Testis (tissue), 3 donors: Measurements from ENCODE around the gene DLL3. TPM values are rescaled to one million over a fixed set of nuclear protein-coding genes. Genes with fewer than 3 reads are reported as not detected.

ENCODE experiments used
- DNase-seq: peaks from one replicate; pipeline ENCODE4 v3.0.0-alpha.2; 2019
- H3K27ac ChIP-seq, 2 donors: fragments of 200-600 bp; sonication (generic); one replicate each; pipeline ENCODE4 v1.5.1; 2019
- H3K27me3 ChIP-seq: fragments of 200-600 bp; sonication (generic); one replicate; pipeline ENCODE4 v1.5.1; 2019
- H3K36me3 ChIP-seq: fragments of 200-600 bp; sonication (generic); one replicate; pipeline ENCODE4 v1.5.1; 2017; ENCODE audit warnings: low read depth; ENCODE audit errors: missing control alignments
- H3K4me1 ChIP-seq: fragments of 200-600 bp; sonication (generic); one replicate; pipeline ENCODE4 v1.5.1; 2019
- H3K4me3 ChIP-seq, 2 donors: fragments of 200-600 bp; sonication (generic); one replicate each; pipeline ENCODE4 v1.5.1; 2017 to 2019
- H3K9me3 ChIP-seq: fragments of 200-600 bp; sonication (generic); one replicate; pipeline ENCODE4 v1.5.1; 2017
- CTCF ChIP-seq, 3 experiments: fragments of 450-650 bp in 2 of 3; fragments of 200-600 bp in 1 of 3; sonication (generic) in 1 of 3; IDR thresholded peaks; one replicate each; pipeline ENCODE4 v1.5.1; 2016 to 2019; ENCODE audit warnings: antibody characterized with exemption in 3 of 3, mild to moderate bottlenecking in 2 of 3, moderate library complexity in 1 of 3
- POLR2A ChIP-seq: fragments of 450-650 bp; IDR thresholded peaks from one replicate; pipeline ENCODE4 v1.6.1; 2017; ENCODE audit warnings: antibody characterized with exemption, mild to moderate bottlenecking, moderate library complexity
- WGBS, 2 donors: methylation state at CpG; one replicate each; pipeline ENCODE4 v1.1.5; 2018; 5-methylcytosine and 5-hydroxymethylcytosine counted together
- intact Hi-C: fragments of 100-400 bp; cut with DNase I; formaldehyde crosslinking; loops from one replicate; pipeline ENCODE4 v1.15.1; 2023; ENCODE audit warnings: low total_unique reads
- polyA plus RNA-seq: library from polyadenylated mRNA; stranded (reverse); fragments of 350-450 nt; fragmentation: Illumina TruSeq; extraction: RNeasy Lipid Tissue Mini Kit (QIAGEN cat#74804); gene quantifications from one replicate; pipeline ENCODE4 v1.2.3, GENCODE V29; 2014; ENCODE audit warnings: low read depth, low replicate concordance; ENCODE audit not compliant: insufficient read depth
- total RNA-seq, 2 donors: library from RNA; depleted of rRNA; stranded (reverse); fragments of >200 nt; gene quantifications; one replicate each; pipeline ENCODE4 v1.2.3, GENCODE V29; 2016

The DLL3 gene
- total and polyA plus RNA-seq, 3 donors from 2014 or later = 1.6 to 6.5 (median 4.5) TPM

- no peak overlapping the region for H3K27ac ChIP-seq
- no peaks in the 10 kb centered on the region for H3K9me3 ChIP-seq
- intact Hi-C loops = no loop called here
- TF ChIP-seq POLR2A = no peak
- TF ChIP-seq CTCF (IDR thresholded peaks at IDR 0.05) = no peak
- DNase-seq = no peak
- H3K27me3 ChIP-seq = no peaks in the 10 kb centered on the region
- no peaks in the 10 kb centered on the region for H3K4me1 ChIP-seq
- no peaks in the 10 kb centered on the region for H3K36me3 ChIP-seq
- H3K4me3 ChIP-seq = no peak overlapping the region
- 61 to 65% methylated on average over 8 of the region's 8 CpGs for WGBS, 2 donors
Measured at GRCh38 chr19:39546599-39546998, 47.9 kb downstream of the DLL3 start.

- no peak for TF ChIP-seq CTCF (IDR thresholded peaks at IDR 0.05)
- TF ChIP-seq POLR2A = no peak
- Histone ChIP-seq H3K9me3 (no peaks in the 10 kb centered on the region), H3K27ac (no peak overlapping the region), H3K36me3 (no peaks in the 10 kb centered on the region), H3K4me3 (no peak overlapping the region), H3K27me3 (no peaks in the 10 kb centered on the region), H3K4me1 (no peaks in the 10 kb centered on the region)
- intact Hi-C loops = no loop called here
- no peak for DNase-seq
- WGBS, 2 donors = 89 to 90% methylated on average over 5 of the region's 5 CpGs
Measured at GRCh38 chr19:39550197-39550596, 51.5 kb downstream of the DLL3 start.

- H3K27me3 ChIP-seq = no peaks in the 10 kb centered on the region
- no peaks in the 10 kb centered on the region for H3K9me3 ChIP-seq
- WGBS, 2 donors = 62 to 77% methylated on average over 7 of the region's 7 CpGs
- TF ChIP-seq CTCF (IDR thresholded peaks at IDR 0.05) (no peak), POLR2A (no peak)
- intact Hi-C loops = no loop called here
- H3K36me3 ChIP-seq = no peaks in the 10 kb centered on the region
- no peak for DNase-seq
- no peak overlapping the region for H3K4me3 ChIP-seq
- no peaks in the 10 kb centered on the region for H3K4me1 ChIP-seq
- no peak overlapping the region for H3K27ac ChIP-seq
Measured at GRCh38 chr19:39553082-39553652, 54.4 kb downstream of the DLL3 start.

- intact Hi-C loops = no loop called here
Measured at GRCh38 chr19:39554701-39555311, 56.1 kb downstream of the DLL3 start.

More at GRCh38 chr19:39554701-39555311, 56.1 kb downstream of the DLL3 start:
- TF ChIP-seq POLR2A (no peak), CTCF (IDR thresholded peaks at IDR 0.05) (no peak)
- Histone ChIP-seq H3K36me3 (no peaks in the 10 kb centered on the region), H3K27me3 (no peaks in the 10 kb centered on the region), H3K9me3 (no peaks in the 10 kb centered on the region), H3K27ac (no peak overlapping the region), H3K4me3 (no peak overlapping the region), H3K4me1 (no peaks in the 10 kb centered on the region)
- WGBS, 2 donors = 68 to 71% methylated on average over 4 of the region's 4 CpGs
- no peak for DNase-seq
